Measurements from ENCODE around the gene HS1BP3. TPM values are rescaled to one million over a fixed set of nuclear protein-coding genes. Genes with fewer than 3 reads are reported as not detected.

Gene HS1BP3
- total RNA-seq, 1 experiment from 2014 or later, result 15.9 TPM

GRCh38 chr2:20645761-20646160 is 5.1 kb downstream of the HS1BP3 start:
- no peak for DNase-seq (ENCODE audit: low read depth)

GRCh38 chr2:20645301-20645701 is 5.6 kb downstream of the HS1BP3 start:
- no peak for DNase-seq (ENCODE audit: low read depth)

GRCh38 chr2:20643826-20644225 is 7.1 kb downstream of the HS1BP3 start:
- no peak for DNase-seq (ENCODE audit: low read depth)

GRCh38 chr2:20643060-20643459 is 7.8 kb downstream of the HS1BP3 start:
- no peak for DNase-seq (ENCODE audit: low read depth)

GRCh38 chr2:20642055-20642971 is 8.6 kb downstream of the HS1BP3 start:
- DNase-seq (ENCODE audit: low read depth), result peak; percentile 57

GRCh38 chr2:20641123-20641985 is 9.5 kb downstream of the HS1BP3 start:
- no peak for DNase-seq (ENCODE audit: low read depth)

GRCh38 chr2:20640411-20641122 is 10.3 kb downstream of the HS1BP3 start:
- no peak for DNase-seq (ENCODE audit: low read depth)

GRCh38 chr2:20638646-20639430 is 12.1 kb downstream of the HS1BP3 start:
- DNase-seq (ENCODE audit: low read depth), result no peak

- no peak for DNase-seq (ENCODE audit: low read depth)
Measured at GRCh38 chr2:20638014-20638413, 12.9 kb downstream of the HS1BP3 start.

- no peak for DNase-seq (ENCODE audit: low read depth)
Measured at GRCh38 chr2:20637147-20637546, 13.8 kb downstream of the HS1BP3 start.

- DNase-seq (ENCODE audit: low read depth), result peak; percentile 59
Measured at GRCh38 chr2:20635675-20636584, 15.0 kb downstream of the HS1BP3 start.

GRCh38 chr2:20635113-20635510 is 15.8 kb downstream of the HS1BP3 start:
- DNase-seq (ENCODE audit: low read depth), result no peak

- DNase-seq (ENCODE audit: low read depth), result peak; percentile 41
Measured at GRCh38 chr2:20634507-20635112, 16.3 kb downstream of the HS1BP3 start.

- no peak for DNase-seq (ENCODE audit: low read depth)
Measured at GRCh38 chr2:20633794-20634506, 16.9 kb downstream of the HS1BP3 start.

- no peak for DNase-seq (ENCODE audit: low read depth)
Measured at GRCh38 chr2:20633001-20633400, 17.9 kb downstream of the HS1BP3 start.

- no peak for DNase-seq (ENCODE audit: low read depth)
Measured at GRCh38 chr2:20632446-20632990, 18.4 kb downstream of the HS1BP3 start.

GRCh38 chr2:20631617-20632307 is 19.1 kb downstream of the HS1BP3 start:
- no peak for DNase-seq (ENCODE audit: low read depth)

GRCh38 chr2:20630967-20631366 is 19.9 kb downstream of the HS1BP3 start:
- no peak for DNase-seq (ENCODE audit: low read depth)

Data from RPMI7951 (cell line).